Progenitor cell of endocrine pancreas (in vitro differentiated cells): ENCODE results near the gene ANKRD29. TPM values are rescaled to one million over a fixed set of nuclear protein-coding genes. Genes with fewer than 3 reads are reported as not detected.

Experiments used
- DNase-seq: peaks from one replicate; pipeline ENCODE4 v3.0.0; 2021; ENCODE audit warnings: low spot score; ENCODE audit not compliant: unreplicated experiment
- H3K27ac Mint-ChIP-seq: 2 replicates; pipeline ENCODE4 v1.8.0; 2021; ENCODE audit warnings: mild to moderate bottlenecking, moderate library complexity, mixed read lengths
- H3K27me3 Mint-ChIP-seq: 2 replicates; pipeline ENCODE4 v1.8.0; 2021; ENCODE audit warnings: mixed read lengths
- H3K36me3 Mint-ChIP-seq: 2 replicates; pipeline ENCODE4 v1.8.0; 2022; ENCODE audit warnings: mixed read lengths; ENCODE audit not compliant: insufficient read depth
- H3K4me1 Mint-ChIP-seq: 2 replicates; pipeline ENCODE4 v1.8.0; 2021; ENCODE audit warnings: low read depth, mixed read lengths
- H3K4me3 Mint-ChIP-seq: 2 replicates; pipeline ENCODE4 v1.8.0; 2021; ENCODE audit warnings: low read depth, mild to moderate bottlenecking, moderate library complexity, mixed read lengths
- H3K9me3 Mint-ChIP-seq: 2 replicates; pipeline ENCODE4 v1.8.0; 2021; ENCODE audit warnings: low read depth, mixed read lengths
- total RNA-seq: library from RNA; stranded (reverse); gene quantifications from 2 replicates; pipeline ENCODE4 v1.2.1, GENCODE V29; 2021
- TF ChIP-seq, protein P1 (sequence below): fragments of 200-600 bp; sonication (generic); IDR thresholded peaks from one replicate; pipeline ENCODE4 v1.5.0; 2021; ENCODE audit warnings: antibody characterized with exemption, mild to moderate bottlenecking; ENCODE audit not compliant: unreplicated experiment

ANKRD29 gene
- total RNA-seq, 1 donor from 2014 or later, result 0.41 TPM

DNA sequence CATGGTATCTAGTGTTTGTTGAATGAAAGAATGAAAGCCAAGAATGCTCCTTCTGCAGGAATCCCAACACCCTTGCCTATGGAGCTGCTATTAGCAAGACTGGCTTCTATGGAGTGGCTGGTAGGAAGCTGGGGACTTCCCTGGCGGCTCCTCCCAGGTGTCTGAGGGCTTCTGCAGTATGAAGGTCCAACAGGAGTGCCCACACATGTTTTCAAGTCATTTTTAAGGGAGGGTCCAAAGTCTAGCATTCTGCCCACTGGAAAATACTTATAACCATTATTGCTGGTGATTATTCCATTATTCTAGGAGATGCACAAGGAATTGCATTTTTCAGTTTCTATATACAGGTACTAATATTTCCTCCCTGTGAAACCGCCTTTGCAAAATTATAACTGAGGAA is 54.5 kb downstream of the ANKRD29 start:
- Mint-ChIP-seq H3K36me3 (no peaks in the 10 kb centered on the region), H3K27me3 (peaks cover 41% of the 10 kb centered on the region), H3K4me1 (peaks cover 14% of the 10 kb centered on the region), H3K9me3 (no peaks in the 10 kb centered on the region), H3K27ac (no peak overlapping the region), H3K4me3 (no peak overlapping the region)
- DNase-seq, result no peak
- TF ChIP-seq, protein P1, sequence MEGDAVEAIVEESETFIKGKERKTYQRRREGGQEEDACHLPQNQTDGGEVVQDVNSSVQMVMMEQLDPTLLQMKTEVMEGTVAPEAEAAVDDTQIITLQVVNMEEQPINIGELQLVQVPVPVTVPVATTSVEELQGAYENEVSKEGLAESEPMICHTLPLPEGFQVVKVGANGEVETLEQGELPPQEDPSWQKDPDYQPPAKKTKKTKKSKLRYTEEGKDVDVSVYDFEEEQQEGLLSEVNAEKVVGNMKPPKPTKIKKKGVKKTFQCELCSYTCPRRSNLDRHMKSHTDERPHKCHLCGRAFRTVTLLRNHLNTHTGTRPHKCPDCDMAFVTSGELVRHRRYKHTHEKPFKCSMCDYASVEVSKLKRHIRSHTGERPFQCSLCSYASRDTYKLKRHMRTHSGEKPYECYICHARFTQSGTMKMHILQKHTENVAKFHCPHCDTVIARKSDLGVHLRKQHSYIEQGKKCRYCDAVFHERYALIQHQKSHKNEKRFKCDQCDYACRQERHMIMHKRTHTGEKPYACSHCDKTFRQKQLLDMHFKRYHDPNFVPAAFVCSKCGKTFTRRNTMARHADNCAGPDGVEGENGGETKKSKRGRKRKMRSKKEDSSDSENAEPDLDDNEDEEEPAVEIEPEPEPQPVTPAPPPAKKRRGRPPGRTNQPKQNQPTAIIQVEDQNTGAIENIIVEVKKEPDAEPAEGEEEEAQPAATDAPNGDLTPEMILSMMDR, result no peak

DNA sequence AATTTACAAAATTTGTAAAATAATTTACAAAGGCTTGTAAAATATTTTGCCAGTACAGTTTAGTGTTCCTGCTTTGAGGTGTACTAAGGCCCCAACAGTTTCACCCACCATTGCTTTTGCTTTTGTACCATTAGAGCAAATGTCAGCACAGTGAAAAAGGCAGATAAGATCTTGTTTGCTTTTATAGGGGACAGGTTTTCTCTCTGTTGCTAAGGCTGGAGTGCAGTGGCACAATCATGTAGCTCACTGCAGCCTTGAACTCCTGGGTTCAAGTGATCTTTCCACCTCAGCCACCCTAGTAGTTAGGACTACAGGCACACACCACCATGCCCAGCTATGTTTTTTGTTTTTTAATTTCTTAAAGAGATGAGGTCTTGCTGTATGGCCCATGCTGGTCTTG is 56.8 kb downstream of the ANKRD29 start:
- H3K27me3 Mint-ChIP-seq, result peaks cover 26% of the 10 kb centered on the region
- DNase-seq, result no peak
- no peaks in the 10 kb centered on the region for H3K9me3 Mint-ChIP-seq
- TF ChIP-seq, protein P1, result no peak
- no peak overlapping the region for H3K27ac Mint-ChIP-seq
- H3K4me3 Mint-ChIP-seq, result no peak overlapping the region
- H3K4me1 Mint-ChIP-seq, result peaks cover 11% of the 10 kb centered on the region
- H3K36me3 Mint-ChIP-seq, result no peaks in the 10 kb centered on the region

DNA sequence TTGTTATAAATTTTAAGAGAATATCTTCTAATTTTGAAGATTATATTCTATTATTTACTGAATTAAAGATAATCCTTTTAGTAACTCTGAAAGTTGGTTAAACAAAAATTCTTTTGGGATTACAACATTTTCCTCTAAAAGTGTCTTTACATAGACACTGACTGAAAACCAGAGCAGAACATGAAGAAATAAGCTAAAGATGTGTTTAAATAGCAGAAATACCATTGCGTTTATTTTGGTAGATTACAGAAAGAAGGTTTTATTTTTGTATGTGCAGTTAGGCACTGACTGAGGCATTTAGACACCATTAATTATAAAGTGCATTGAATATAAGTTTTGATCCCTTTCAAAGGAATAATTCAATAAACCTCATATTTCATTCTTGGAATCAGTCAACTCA is 62.9 kb downstream of the ANKRD29 start:
- TF ChIP-seq, protein P1, result no peak
- no peaks in the 10 kb centered on the region for H3K4me1 Mint-ChIP-seq
- H3K4me3 Mint-ChIP-seq, result no peak overlapping the region
- H3K9me3 Mint-ChIP-seq, result no peaks in the 10 kb centered on the region
- no peak for DNase-seq
- H3K36me3 Mint-ChIP-seq, result no peaks in the 10 kb centered on the region
- H3K27me3 Mint-ChIP-seq, result peaks cover 15% of the 10 kb centered on the region
- H3K27ac Mint-ChIP-seq, result no peak overlapping the region

DNA sequence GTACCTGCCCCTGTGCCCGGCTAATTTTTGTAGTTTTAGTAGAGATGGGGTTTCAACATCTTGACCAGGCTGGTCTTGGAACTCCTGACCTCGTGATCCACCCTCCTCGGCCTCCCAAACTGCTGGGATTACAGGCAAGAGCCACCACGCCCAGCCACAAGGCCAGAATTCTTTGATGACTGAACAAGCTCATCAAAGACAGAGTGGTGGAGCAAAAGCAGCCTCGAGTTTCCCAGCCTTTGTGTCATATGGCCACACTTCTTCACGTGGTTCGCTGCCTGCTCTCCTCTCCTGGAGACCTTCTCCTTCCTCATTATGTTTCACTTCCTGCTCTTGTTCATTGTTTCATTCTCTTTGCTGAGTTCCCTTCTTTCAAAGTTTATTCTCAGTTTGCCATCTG is 66.5 kb downstream of the ANKRD29 start:
- no peak overlapping the region for H3K4me3 Mint-ChIP-seq
- no peak overlapping the region for H3K27ac Mint-ChIP-seq
- H3K36me3 Mint-ChIP-seq, result no peaks in the 10 kb centered on the region
- TF ChIP-seq, protein P1, result no peak
- H3K27me3 Mint-ChIP-seq, result peaks cover 14% of the 10 kb centered on the region
- H3K9me3 Mint-ChIP-seq, result no peaks in the 10 kb centered on the region
- H3K4me1 Mint-ChIP-seq, result no peaks in the 10 kb centered on the region
- no peak for DNase-seq

DNA sequence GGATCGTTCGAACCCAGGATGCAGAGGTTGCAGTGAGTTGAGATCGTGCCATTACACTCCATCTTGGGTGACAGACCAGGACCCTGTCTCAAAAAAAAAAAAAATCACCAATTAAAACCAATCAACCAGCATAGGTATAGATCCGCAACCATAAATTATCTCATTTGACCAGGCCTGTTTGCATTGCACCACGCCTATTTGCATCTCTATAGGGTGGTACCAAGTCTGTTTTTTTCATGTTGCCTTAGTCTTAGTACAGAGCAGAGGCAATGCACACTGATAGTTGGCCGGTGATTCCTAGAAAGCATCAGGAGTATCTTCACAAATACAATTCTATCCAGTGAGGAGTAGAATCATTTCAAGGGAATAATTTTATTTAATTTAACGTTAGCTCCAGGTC is 67.1 kb downstream of the ANKRD29 start:
- H3K4me3 Mint-ChIP-seq, result no peak overlapping the region
- no peaks in the 10 kb centered on the region for H3K4me1 Mint-ChIP-seq

More for the DNA sequence above, 67.1 kb downstream of the ANKRD29 start:
- no peak for DNase-seq
- no peaks in the 10 kb centered on the region for H3K36me3 Mint-ChIP-seq
- no peaks in the 10 kb centered on the region for H3K9me3 Mint-ChIP-seq
- TF ChIP-seq, protein P1, result no peak
- H3K27ac Mint-ChIP-seq, result no peak overlapping the region
- peaks cover 14% of the 10 kb centered on the region for H3K27me3 Mint-ChIP-seq
